HG03064 (cell line): Measurements from ENCODE around the gene CEP250.

Source experiments
- ATAC-seq: cut with Tn5 transposase; IDR thresholded peaks from one replicate; pipeline ENCODE4 v1.9.1; 2021; ENCODE audit warnings: low read depth; ENCODE audit not compliant: unreplicated experiment

The CEP250 gene

DNA sequence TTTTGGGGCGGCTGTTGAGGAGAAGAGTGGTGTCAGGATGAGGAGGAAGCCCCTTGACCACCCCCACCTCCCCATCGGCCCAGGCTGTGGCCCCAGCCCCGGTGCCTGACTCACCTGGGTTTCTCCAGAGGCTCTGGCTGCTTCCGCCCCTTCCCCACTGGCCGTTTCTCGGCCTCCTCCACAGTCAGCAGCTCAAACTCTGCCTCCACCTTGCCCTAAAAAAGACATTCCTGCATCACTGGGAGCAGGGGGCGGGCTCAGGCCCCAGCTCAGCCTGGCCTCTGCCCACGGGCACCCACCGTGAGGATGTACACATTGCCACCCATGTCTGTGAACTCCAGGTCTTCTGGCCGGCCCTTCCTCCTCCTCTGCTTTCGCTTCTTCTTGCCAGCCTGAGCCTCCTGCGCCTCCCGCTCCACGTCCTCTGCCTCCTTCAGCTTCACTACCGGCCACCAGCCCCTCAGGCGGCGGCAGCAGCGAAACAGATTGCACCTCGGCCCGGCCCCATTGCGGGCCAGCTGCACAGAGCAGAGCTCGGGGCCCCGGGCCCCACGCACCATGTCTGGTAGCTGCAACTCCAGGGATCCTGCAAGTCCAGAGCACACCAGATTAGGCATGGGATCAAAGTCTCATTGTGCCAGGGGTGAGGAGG, 103.8 kb downstream of the CEP250 start:
- no peak for ATAC-seq

GRCh38 chr20:35560105-35560511, 104.7 kb downstream of the CEP250 start:
- ATAC-seq: no peak

- ATAC-seq: no peak
Measured at GRCh38 chr20:35560541-35560940, 105.1 kb downstream of the CEP250 start.

DNA sequence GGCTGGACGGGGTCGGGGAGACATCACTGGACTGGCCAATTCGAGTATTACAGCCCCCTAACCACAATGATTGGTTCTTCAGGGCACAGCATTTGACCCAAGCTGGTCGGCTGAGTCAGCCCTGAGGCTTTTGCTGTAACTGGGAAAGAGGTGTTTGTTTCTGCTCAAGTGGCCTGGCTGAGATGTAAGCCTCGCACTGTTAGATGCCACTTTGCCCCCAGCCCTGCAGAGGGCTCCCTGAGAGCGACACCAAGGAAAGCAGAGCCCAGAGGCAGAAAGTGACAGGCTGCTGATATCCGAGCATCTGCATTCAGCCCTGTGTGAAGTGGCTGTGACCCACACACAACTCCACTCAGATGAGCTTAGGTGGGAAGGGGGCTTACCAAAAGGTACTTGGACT, 105.9 kb downstream of the CEP250 start:
- no peak for ATAC-seq

DNA sequence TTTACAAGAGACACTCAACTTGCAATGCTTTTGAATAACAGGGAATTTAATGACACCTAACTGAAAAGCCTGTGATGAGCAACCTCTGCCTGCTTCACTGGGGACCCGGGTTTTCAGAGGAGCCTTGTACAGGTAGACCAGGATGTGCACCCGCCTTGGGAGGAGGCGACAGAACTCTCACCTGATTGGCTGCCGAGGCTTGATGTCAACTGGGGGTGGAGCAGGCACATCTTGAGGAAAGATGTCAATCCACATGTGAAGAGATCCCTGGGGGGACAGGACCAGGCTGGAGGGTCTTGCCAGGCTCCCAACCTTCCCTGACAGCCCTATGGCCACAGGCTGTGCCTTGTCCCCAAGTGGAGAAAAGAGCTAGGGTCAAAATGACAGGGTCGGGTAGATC, 106.3 kb downstream of the CEP250 start:
- no peak for ATAC-seq

- ATAC-seq: no peak
Measured at GRCh38 chr20:35562541-35563110, 107.2 kb downstream of the CEP250 start.

- no peak for ATAC-seq
Measured at GRCh38 chr20:35563834-35564233, 108.4 kb downstream of the CEP250 start.

GRCh38 chr20:35564905-35565304, 109.5 kb downstream of the CEP250 start:
- ATAC-seq: no peak

GRCh38 chr20:35568645-35569044, 113.2 kb downstream of the CEP250 start:
- ATAC-seq: no peak
